ENCODE results near the gene CITED2. TPM values are rescaled to one million over a fixed set of nuclear protein-coding genes. Genes with fewer than 3 reads are reported as not detected.

Gene CITED2
- total RNA-seq, 1 donor, result 236 TPM

DNA sequence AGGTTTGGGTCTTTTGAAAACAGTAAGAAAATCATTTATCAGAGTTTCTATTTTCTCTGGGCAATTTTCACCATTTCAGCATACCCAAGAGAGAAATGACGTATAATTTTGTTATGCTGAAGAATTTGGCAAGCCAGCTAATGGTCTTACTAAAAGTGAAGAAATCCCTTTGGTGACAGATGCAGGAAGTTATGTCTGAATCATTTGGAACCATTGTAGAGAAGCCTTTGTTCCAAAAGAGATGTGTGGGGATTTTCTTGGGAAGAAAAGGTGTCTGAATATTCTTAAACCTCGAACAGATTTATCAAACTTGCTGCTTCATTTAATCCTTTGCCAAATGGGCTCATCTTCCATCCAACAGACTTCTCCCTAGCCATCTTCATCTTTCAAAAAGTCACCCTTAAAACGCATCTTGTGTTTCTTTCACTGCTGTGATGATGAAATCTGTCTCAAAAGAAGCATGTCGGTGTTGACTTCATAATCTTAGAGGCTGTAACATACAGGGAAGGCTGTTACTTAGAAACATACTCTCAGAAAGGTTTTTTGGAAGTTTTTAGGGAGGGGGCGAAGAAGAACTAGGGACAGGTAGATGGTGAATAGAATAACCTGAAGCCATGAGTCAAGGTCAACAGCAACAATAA lies 39.5 kb downstream of the CITED2 start:
- DNase-seq (ENCODE audit: low read depth in 2 of 3, low spot score in 2 of 3), result no peak

DNA sequence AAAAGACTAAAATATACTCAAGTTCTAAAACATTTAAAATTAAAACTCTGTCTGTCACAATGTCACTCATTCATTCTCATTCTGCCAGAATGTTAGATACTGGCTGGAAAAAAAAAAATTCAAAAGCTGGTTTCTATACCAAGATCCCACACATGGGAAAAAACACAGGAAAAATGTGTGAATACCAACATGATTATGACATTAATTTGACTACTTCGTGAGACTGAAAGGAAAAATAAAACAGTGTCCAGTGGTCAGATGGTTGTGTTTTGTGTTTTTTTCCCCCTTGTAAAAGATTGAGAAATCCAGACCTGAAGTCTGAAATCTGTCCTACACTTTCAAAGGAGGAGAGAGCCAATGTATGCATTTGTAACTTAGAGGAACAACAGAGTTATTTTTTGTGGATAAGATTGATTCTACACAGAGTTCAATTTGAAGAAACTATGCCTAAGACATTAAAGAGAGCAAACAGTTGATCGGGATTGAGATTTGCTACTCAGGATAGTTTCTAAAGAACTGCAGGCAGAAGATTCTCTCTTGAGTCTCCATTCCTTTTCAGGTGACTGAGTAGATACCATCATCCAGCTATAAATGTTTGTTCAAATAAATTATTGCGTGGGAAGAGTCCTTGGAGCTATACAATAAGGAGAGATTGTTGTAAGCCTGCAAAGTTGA lies 43.5 kb downstream of the CITED2 start:
- DNase-seq (ENCODE audit: low read depth in 2 of 3, low spot score in 2 of 3), result no peak

DNA sequence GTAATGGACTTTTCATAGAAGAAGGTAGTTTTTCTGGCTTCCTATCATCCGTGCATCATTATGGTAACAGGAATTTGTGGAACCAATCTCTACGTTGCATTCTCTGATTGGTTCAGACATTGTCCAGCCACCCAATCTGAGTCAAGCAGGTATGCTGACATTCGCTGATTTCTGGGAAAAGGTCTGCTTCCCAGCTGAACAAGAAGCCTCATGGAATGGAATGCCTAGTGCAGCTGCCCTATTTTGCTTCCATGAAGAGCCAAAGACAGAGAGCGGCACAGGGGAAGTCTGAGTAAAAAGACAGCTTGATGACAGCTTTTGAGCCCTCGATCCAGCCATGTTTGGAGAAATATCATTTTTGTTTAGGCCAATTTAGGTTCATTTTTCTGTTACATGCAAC lies 44.1 kb downstream of the CITED2 start:
- DNase-seq (ENCODE audit: low read depth in 2 of 3, low spot score in 2 of 3), result no peak

DNA sequence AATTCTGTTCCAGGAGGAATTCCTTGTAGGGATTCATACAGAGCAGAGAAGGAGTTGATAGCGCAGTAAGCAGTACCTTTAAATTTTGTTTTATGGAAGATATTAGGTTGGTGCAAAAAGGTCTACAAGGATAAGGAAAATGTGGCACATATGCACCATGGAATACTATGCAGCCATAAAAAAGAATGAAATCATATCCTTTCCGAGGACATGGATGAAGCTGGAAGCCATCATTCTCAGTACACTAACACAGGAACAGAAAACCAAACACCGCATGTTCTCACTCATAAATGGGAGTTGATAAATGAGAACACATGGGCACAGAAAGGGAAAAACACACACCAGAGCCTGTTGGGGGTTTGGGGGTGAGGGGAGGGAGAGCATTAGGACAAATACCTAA lies 45.2 kb downstream of the CITED2 start:
- DNase-seq (ENCODE audit: low read depth in 2 of 3, low spot score in 2 of 3), result no peak

DNA sequence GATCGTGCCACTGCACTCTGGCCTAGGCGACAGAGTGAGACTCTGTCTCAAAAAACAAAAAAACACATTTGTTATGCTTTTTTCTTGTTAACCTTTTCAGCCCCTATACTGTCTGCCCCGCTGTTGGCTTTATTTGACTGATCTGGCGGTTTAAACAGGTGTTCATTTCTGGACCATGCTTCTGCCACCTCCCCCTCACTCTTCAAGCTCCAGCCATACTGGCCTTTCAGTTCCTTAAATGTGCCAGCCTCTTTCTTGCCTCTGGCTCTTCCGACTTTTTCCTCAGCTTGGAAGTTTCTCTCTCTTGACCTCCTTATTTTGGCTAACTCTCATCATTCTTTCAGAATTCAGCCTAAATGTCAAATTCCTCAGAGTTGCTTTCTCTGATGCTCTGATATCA lies 47.4 kb downstream of the CITED2 start:
- no peak for DNase-seq (ENCODE audit: low read depth in 2 of 3, low spot score in 2 of 3)

DNA sequence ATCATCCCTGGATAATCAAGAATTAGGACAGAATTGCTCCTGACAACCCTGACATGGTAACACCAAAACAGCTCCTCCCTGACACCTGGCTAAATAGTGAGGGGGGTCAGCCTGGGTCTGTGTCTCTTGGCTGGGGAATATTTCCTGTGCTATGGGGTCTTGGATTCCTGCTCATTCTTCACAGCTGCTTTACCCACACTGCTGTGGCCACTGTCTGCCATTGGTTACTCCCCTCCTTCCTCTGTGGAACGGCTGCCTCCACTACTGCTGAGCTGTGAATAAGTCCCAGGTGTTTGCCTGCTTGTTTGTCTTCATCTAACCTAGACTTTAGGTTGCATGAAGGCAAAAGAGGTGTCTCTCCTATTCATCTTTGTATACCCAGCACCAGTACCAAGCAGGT lies 48.8 kb downstream of the CITED2 start:
- no peak for DNase-seq (ENCODE audit: low read depth in 2 of 3, low spot score in 2 of 3)

DNA sequence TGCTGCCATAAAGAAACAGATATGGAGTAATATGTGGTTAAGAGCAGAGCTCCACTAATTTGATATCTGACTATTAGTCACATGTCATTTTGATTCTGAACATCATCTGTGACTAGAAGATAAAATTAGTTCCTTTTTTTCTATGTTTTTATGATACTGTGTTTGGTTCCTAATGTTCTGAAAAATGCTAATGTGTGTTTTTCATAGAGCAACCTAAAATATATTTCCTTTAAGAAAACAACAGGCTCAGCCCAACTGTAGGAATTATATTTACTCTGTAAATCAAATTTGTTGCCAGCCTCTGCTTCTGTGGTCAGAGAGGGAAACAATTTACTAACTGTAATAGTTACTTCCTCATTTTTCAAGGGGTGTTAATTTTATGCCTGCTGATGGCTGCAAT lies 49.3 kb downstream of the CITED2 start:
- DNase-seq (ENCODE audit: low read depth in 2 of 3, low spot score in 2 of 3), result peak in 2 of 3 donors; percentile 69 to 94

DNA sequence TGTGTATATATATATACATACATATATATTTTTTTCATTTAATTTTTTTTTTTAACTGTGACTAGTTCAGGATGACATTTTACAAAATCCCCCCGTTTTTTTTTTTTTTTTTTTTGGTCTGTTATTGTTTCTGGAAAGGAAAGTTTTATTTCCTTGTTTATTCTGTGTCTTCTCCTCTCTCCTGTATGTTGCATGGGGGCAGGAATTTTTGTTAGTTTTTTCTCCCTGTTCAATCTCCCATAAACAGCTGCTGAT lies 50.2 kb downstream of the CITED2 start:
- DNase-seq (ENCODE audit: low read depth in 2 of 3, low spot score in 2 of 3), result no peak

DNA sequence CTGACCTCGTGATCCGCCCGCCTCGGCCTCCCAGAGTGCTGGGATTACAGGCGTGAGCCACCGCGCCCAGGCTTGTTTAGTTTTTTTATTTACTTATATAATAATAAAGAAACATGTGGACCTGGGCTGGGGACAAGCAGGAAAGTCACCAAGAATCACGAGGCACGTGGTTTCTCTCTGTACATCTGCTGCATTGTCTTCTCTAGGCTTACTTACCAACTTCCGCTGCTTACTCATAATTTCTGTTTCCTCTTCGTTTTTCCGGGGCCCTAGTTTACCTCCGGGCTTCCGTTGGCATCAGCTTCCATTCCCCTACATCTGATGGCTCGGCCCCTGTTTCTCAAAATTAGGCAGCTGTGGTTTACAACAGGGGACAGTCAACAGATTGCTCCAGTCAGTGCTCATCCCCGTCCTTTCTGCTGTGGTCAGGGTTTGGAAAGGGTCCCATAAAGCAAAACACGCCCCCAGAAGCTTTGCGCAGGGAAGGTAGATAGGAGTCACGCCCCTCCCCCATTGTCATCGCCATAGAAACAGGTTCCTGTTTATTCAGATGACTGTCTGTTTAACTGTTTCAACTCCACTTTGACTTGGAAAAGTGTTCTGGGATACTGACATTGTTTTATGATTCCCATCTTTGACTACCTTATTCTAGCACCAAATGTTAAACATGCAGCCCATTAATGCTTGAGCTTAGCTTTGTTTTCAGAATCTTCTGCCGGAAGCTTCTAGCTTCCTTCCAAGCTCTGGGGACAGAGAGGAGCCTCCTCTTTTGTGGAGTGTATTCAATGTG lies 50.7 kb downstream of the CITED2 start:
- peak; percentile 68 to 94 (median 92) for DNase-seq (ENCODE audit: low read depth in 2 of 3, low spot score in 2 of 3)

Other genes starting within 250 kb of the CITED2 start
- 22.4 TPM for gene HECA, start 239.6 kb downstream of the CITED2 start, total RNA-seq
- 0.81 TPM for gene TXLNB, start 82.7 kb downstream of the CITED2 start, total RNA-seq

Data from hematopoietic multipotent progenitor cell (in vitro differentiated cells).